GM18951 (cell line): Measurements from ENCODE around the gene ADGRL2.

Source experiments
- POLR2A ChIP-seq: IDR thresholded peaks from 4 replicates; pipeline ENCODE4 v1.6.1; 2011; ENCODE audit warnings: mild to moderate bottlenecking; ENCODE audit not compliant: insufficient read length, insufficient read depth; ENCODE audit errors: extremely low read depth
- in situ Hi-C: fragments of 300-500 bp; cut with MboI; formaldehyde crosslinking; loops from one replicate; pipeline ENCODE4 v1.12.0; 2022; ENCODE audit warnings: low sequenced_read_pairs, mixed read lengths, inconsistent platforms; ENCODE audit not compliant: unreplicated experiment

ADGRL2 gene

DNA sequence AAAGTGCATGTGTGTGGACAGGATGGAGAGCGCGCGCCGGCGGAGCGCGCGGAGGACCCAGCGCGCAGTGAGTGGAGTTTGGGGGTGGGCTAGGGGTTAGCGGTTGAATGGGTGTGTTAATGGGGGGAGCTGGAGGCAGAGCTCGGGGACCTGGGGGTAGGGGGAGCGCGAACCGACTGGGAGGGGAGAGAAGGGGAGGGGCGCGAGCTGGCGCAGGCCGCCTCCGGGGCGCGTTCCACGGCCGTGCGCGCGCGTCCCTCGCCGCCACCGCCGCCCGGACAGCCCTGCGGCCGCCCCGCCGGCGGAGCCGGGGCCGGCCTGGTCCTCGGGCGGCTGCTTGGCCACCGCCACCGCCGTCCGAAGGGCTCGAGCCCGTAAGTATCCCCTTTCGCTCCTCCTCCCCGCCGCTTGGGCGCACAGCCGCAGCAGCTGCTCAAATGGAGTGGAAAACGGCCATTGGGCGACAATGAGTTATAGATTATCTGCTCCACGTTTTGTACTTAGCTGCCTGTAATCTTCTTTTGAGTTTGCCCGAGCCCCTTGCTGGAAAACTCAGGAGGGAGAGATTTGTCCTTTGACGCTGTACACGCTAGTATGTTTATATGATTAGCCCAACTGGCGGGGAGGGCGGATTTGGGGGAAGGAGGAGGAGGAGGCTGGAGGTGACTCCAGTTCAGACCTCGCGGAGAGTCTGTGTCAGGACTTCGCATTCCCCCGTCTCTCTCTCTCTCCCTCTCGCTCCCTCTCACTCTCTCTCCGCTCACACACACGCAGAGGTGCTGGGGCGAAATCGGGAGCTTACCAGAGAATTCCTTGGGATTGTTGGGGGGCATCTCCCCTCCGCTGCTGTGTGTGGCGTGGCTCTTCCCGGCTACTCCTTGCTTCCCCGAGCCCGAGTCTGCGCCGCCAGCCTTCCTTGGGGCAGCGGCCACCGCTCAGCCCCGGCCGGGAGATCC, at the start of gene ADGRL2:
TSS of gene ADGRL2 (plus strand) at position 240 of the 956 bp plus-strand sequence. CDS start 36,051 bp downstream, outside the sequence.
- in situ Hi-C loops = no loop called here
- no peak for TF ChIP-seq POLR2A

DNA sequence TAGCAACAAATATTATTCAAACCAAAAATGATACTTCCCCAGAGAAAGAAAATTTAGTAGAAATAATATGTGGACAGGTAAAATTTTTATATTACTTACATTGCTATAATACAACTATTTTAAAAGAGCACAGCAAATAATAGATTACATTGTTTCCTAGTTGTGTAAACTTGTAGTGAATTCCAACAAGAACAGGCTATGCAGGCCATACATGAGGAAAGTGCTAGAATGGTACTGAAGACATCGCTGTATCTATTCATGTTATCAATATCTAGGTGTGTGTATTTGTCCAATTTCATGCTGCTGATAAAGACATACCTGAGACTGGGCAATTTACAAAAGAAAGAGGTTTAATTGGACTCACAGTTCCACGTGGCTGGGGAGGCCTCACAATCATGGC, 47.9 kb upstream of the ADGRL2 start:
- no peak for TF ChIP-seq POLR2A
- in situ Hi-C loops = no loop called here

DNA sequence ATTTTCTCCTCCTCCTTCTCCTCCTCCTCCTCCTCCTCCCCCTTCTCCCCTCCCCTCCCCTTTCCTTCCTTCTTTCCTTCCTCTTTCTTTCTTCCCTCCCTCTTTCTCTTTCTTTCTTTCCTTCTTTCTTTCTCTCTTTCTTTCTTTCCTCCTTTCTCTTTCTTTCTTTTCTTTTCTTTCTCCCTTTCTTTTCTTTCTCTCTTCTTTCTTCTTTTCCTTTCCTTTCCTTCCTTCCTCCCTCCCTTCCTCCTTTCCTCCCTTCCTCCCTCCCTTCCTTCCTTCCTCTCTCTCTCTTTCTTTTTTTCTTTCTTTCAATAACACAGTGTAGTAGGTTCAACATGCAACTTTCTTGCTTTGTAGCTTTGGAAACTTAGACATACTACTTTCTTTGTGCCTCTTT, 46.3 kb upstream of the ADGRL2 start:
- no peak for TF ChIP-seq POLR2A
- in situ Hi-C loops = no loop called here

DNA sequence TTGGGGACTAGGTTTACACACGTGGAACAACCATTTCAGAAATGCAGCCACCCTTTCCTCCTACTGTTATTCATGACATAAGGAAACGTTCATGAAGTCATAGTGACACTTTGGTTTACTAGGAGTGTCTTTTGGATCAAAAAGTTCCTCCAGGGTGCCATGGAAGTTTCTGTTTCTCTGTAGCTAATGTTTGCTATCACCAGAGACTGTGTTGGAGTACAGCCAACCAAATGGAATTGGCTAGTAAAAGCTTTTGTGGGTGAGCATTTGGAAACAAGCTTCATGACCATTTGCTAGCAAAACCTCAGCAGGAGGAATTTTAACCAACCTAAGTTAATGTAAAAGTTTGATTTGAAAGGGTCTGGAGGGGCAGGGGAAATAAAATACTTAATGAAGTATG, 43.9 kb upstream of the ADGRL2 start:
- in situ Hi-C loops = no loop called here

DNA sequence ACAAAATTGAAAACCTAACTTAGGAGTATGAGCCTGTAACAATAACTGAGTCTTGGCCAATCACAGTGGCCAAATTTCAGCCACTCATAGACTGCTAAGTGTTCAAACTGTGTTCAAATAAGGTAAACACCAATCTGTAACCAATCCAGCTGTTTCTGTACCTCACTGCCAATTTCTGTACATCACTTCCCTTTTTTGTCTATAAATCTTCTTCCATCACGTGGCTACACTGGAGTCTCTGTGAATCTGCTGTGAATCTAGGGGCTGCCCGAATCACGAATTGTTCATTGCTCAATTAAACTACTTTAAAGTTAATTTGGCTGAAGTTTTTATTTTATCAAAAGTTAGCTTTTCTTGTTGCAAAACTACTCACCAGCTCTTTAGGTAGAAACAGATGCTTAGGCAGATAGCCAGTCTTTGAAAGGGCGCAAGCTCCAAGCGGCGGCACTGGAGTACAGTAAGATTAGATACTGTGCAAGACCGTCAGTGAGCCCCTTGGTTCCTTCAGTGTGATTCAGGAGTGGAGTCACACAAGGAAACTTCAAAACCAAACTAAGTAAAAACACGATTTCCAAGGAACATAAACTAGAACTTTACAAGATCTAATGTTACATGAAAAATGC, 43.2 kb upstream of the ADGRL2 start:
- in situ Hi-C loops = no loop called here
- TF ChIP-seq POLR2A = no peak

More for the DNA sequence above, 43.9 kb upstream of the ADGRL2 start:
- TF ChIP-seq POLR2A = no peak

DNA sequence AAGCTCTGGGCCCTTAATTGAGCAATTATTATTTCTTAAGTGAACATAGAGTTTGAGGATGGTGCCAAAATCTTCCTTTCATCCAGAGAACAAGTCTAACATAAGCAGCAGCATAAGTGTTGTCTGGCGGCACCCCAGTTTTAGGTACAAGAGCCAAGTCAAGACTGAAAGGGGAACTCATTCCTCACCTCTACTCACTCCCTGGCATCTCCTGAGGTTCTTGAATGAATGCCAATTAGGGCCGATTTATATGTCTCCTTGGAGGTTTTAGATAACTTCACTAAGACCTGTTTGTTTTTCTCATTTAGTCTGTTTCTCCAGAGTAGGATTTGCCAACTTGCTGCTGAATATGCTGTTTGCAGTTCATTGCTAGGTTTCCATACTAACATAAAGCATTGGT, 42.6 kb upstream of the ADGRL2 start:
- no peak for TF ChIP-seq POLR2A
- in situ Hi-C loops = no loop called here

DNA sequence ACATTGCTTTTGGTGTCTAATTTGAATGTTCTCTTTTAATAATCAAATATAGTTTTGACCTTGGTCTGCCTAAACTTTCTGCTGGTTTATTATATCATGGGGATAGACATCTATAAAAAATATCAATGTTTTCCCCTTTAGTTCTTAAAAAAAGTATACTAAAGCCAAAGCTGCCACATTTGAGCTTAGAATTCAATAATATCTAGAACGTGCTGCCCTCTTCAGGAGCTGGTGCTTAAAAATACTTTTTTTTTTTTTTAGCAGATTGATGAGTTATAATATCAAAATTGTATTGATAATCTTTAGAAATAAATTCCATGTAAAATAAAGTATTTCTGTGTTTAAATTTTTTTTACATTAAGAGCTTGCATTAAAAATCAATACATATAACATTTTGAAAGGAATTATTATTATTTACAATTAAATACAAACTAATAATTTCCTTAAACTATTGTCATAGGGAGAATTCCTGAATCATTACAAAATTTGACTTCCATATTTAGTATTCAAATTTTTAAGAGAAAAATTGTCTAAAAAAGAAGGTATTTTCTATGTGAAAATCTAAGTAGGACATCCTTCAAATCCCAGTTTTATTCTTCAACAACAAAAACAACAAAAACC, 40.1 kb upstream of the ADGRL2 start:
- no peak for TF ChIP-seq POLR2A
- in situ Hi-C loops = no loop called here

DNA sequence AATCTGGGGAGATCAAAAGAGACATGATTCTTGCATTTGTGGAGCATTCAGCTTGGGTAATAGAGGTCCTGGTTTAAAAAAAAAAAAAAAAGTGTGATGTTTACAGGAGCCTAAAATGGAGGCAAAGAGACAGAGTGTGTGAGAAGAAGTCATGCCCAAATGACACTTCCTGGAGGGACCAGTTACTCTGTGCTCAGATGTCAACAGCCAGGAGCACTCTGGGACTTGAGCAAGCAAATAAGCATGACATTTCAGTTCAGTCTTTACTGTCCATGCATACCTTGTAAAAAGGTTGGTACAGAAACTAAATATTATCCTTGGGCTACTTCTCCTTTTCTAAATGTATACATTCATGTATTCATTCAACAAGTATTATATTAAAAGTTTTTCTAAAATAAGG, 25.2 kb upstream of the ADGRL2 start:
- in situ Hi-C loops = no loop called here

DNA sequence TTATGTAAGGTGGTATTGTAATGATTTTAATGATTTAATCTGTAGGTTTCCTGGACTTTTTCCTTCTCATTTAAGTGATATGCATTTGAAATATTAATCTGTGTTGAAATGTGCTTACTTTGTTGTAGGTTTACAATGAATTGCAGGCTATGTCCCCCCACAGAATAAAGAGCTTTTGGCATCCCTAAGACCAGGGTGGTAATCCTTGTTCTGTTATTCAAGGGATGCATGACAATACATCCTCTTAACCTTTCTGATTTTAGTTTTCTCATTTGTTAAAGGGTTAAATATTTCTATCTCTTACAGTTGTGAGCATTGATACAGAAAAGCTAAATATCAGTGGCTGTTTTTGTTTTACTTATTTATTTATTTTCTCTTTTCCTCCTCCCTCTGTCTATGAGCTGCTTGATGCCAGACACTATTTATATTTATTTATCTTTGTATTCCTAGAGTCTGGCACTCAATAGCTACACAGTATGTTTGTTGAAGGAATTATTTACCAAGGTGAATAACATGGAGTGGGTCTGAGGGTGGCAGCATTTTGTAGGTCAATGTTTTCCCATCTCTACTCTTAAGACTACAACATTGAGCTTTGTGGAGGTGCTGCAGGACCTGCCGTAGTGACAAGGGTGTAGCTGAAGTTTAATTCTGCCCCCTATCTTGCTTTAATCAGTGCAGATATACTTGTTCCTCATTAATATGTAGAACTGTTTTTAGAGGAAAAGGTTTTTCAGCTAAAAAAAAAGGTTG, 19.9 kb upstream of the ADGRL2 start:
- no peak for TF ChIP-seq POLR2A
- in situ Hi-C loops = no loop called here

More for the DNA sequence above, 25.2 kb upstream of the ADGRL2 start:
- no peak for TF ChIP-seq POLR2A

DNA sequence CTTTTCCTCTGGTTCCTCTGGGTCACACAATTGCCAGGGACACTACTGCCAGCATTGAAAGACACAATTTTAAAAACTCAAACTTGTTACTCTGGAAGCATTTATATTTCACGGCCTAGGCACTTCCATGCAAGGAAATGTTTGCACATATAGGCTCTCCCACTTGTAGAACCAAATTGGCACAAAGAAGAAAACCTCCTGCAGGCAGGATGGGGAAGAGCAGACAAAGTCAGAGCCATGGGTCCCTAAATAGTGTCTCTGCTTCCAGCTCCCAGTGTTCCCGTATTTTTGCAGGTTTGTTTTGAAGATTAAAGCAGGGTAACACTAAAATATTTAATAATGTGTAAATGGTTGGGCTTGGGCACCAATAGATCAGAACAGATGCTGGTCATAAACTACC, 19.0 kb upstream of the ADGRL2 start:
- TF ChIP-seq POLR2A = no peak
- in situ Hi-C loops = no loop called here

DNA sequence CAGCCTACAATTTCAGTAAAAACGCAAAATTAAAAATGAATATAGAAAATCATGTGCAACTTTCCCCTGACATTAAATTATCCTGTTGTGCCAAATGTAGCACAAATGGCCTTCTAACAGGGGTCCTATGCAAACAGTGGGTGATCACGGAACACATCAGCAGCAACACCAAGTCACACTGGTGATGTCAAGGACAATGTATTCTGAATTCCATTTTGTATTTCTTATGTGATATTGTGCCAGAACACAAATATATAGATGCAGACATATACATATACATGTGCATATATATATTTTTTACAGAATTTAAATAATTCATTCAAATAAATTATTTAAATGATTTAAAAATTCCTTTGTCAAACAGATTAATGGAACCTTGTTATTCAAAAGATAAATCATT, 8.6 kb upstream of the ADGRL2 start:
- no peak for TF ChIP-seq POLR2A
- in situ Hi-C loops = no loop called here

DNA sequence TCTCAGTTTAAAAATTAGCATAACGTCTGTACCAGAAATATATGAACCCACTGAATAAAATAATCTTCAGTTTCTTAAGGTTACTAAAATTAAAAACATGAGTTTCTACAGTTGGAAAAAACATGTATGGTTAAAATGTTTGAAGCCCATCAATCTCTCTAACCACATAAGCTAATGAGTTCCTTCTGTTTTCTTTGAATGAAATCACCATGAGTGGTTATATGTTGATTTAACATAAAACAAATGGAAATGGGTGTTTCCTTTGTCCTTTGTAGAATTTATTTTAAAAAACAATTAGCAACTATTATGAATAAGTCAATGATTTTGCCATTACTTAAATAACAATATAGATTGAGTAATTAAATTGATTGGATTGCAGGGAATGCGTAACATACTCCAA, 3.0 kb upstream of the ADGRL2 start:
- TF ChIP-seq POLR2A = no peak
- in situ Hi-C loops = no loop called here
